Measurements from ENCODE around the gene NTM. TPM values are rescaled to one million over a fixed set of nuclear protein-coding genes. Genes with fewer than 3 reads are reported as not detected.
"Not testable (repeated sequence)": the region's sequence is repeated elsewhere in the genome, so short reads cannot be mapped to it uniquely, and the experiment has no call there.

Gene NTM
- total RNA-seq: 3.4 TPM
- long read RNA-seq, partial matches to known transcripts: 1 of 2 reads
- long read RNA-seq, other reads (novel, unspliced or antisense): 1 of 2 reads

DNA sequence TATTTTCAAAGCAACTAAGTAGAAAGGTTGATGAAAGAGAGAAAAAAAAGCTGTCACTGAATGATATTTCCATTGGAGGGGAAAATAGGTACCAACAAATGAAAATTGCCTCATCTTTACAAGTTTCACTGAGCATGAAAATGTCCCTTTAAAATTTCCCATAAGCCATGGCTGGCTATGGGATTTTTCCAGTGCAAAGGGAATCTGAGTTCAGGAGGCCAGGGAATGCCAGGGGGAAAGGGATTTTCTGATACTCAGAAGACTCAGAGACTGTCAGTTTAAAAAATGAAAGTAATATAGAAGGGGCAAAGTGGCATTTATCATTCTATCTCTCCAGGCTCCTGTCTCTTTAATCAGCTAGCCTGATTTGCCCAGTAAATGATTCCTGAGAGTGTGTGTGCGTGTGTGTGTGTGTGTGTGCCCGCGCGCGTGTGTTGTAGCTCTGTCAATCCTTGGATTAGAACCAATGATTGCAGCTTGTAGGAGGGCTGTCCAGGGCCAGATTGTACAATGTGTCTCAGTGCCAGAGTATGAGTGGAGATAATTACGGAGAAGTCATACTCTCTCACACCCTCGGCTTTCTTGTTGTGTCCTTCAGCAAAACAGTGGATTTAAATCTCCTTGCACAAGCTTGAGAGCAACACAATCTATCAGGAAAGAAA lies at the start of gene NTM:
Gene NTM (plus strand): TSS at position 526 of the 662 bp plus-strand sequence.
- DNase-seq (ENCODE audit: low spot score): no peak
- intact Hi-C loops (cut with DNase I): no loop called here

DNA sequence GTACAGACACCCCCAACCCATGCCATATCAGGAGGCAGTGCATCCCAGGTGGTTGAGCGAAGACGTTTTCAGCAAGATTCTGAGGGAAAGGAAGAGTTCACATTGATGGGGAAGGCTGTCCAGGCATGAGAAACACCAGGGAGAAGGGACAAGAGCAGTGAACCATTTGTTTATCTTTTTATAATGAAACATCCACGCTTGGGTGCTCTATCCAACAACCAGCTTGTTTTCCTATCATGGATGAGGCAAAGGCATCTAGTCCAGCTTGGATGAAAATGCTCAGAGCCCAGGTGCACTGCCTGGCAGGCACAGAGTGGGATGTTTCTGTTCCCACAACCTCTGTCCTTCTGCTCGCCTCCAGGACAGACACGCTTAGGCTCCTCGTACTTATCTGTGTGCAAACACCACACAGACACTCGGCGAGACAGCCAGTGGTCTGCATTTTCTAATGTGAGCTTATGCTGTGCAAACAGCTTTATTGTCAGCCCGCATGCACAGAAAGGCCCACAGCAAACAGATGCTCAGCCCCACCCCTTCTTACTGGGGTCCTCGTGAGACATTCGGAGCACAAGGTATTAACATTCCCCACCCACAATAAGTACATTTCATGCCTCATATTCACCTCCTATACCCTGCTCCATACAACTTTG lies 45.4 kb upstream of the NTM start:
- DNase-seq (ENCODE audit: low spot score): no peak
- intact Hi-C loops (cut with DNase I): no loop called here

- intact Hi-C loops (cut with DNase I): no loop called here
- no peak for DNase-seq (ENCODE audit: low spot score)
These were observed 43.6 kb upstream of the NTM start for GRCh38 chr11:131326829-131327228.

DNA sequence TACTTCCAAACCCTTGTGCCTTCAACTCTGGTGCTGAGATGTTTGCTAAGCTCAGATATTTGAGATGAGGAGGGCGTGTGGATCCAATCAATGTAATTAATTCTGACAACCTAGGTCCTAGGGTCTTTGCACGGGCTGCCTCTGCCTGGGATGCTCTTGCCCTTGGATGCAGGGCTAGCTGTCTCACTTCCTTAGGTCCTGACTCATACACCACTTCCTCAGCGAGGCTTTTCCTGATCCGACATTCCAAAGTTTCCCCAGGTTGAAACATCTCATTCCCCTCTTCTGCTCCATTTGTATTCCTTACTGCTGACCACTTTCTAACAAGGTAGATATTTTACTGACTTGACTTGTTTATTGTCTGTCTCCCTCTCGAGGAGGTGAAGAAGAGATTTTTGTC lies 43.0 kb upstream of the NTM start:
- no peak for DNase-seq (ENCODE audit: low spot score)
- intact Hi-C loops (cut with DNase I): no loop called here

GRCh38 chr11:131328843-131329242 lies 41.6 kb upstream of the NTM start:
- intact Hi-C loops (cut with DNase I): no loop called here

DNA sequence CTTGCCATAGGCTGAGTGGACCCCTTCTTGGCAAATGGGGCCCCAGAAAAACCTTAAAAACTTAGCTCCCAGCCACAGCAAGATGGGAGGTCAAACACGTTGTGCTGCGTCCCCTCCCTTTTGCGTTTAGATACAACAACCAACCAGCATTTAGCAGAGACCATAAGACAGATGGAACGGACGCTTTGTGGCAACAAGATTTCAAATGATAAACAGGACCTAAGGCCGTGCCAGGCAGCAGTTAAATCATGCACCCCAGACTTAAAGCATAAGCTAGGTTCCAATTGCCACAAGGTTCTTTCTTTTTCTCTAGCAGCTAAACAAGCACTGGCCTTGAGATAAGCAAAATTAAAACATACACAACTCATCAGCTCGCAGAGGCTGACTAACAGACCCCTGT lies 39.4 kb upstream of the NTM start:
- intact Hi-C loops (cut with DNase I): no loop called here
- DNase-seq (ENCODE audit: low spot score): no peak

More at GRCh38 chr11:131328843-131329242, 41.6 kb upstream of the NTM start:
- no peak for DNase-seq (ENCODE audit: low spot score)

DNA sequence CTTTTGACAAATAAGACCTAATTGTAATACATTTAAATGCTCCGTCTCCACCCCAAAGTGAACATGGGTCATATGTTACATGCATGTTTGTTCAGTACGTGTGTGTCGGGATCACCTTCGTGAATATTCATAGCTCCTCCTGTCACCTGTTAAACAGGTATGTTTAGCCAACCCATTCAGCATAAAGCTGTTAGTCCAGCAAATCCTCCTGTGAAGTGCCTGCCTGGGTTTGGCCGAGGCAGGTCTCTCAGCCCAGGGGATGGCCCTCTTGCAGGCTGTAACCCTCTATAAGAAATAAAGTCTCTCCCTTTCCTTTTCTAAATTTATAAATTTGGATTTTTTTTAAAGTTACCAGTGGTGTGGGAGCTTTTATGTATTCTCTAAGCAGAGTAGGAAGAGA lies 38.9 kb upstream of the NTM start:
- intact Hi-C loops (cut with DNase I): no loop called here

DNA sequence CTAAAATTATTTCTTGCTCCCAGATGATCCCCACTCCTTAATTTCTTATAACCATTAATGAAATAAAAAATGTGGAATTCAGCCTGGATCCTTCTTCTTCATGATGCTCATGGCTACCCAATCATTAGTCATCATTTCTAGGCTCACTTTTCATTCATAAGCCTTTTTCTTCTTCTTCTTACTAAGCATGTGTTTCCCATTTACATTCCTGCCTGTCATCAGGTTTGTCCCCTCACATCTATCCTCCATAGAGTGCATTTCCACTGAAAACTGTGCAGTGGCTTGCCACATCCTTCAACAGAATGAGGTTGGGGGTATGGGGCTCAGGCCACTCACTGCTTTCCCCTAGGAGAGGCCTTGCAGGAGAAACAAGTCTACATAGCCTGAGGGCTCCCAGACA lies 35.8 kb upstream of the NTM start:
- no peak for DNase-seq (ENCODE audit: low spot score)
- intact Hi-C loops (cut with DNase I): no loop called here

More for the DNA sequence above, 38.9 kb upstream of the NTM start:
- DNase-seq (ENCODE audit: low spot score): no peak

DNA sequence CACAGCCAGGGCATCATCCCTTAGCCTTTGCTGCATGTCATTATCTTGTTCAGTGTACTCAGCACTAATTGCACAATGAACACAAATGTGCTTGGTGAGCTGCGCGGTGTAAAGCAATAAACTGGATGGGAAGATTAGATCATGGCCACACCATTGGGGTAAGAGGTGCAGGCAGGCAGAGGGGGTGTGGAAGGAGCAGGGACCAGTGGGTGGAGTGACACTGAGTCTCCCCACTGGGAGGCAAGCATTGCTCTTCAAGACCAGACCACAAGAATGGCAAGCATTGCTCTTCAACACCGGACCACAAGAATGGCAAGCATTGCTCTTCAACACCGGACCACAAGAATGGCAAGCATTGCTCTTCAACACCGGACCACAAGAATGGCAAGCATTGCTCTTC lies 28.5 kb upstream of the NTM start:
- DNase-seq (ENCODE audit: low spot score); intact Hi-C loops (cut with DNase I): not testable (repeated sequence)

DNA sequence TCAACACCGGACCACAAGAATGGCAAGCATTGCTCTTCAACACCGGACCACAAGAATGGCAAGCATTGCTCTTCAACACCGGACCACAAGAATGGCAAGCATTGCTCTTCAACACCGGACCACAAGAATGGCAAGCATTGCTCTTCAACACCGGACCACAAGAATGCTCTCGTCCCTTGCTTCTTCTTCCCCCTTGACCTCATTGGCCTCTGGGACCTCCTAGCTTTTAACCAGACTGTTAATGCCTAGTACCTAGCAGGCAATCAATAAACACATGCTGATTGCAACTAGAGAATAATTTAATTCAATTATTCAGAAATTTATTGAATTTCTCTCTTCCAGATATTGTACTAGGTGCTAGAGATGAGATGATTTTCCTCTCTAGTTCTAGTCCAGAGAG lies 28.0 kb upstream of the NTM start:
- intact Hi-C loops (cut with DNase I); DNase-seq (ENCODE audit: low spot score): not testable (repeated sequence)

DNA sequence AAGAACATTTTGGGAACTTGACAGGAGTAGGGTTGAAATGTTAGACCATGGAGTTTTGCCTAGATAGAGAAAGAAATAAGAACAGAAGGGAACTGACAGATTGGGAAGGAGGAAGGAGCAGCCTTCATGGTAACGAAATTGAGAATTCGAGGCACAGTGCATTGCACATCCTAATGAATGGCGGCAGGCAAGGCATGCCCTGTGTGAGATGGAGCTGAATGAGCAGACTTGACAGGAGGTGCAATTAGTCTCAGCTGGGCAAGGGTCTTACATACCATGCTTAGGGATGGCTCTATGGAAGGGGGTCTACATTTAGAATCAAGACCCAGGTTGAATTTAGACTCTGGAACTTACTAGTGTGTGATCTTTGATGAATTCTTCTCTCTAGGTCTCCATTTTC lies 25.0 kb upstream of the NTM start:
- intact Hi-C loops (cut with DNase I): no loop called here

GRCh38 chr11:131349368-131350086 lies 20.9 kb upstream of the NTM start:
- intact Hi-C loops (cut with DNase I): no loop called here
- no peak for DNase-seq (ENCODE audit: low spot score)

More for the DNA sequence above, 25.0 kb upstream of the NTM start:
- no peak for DNase-seq (ENCODE audit: low spot score)

GRCh38 chr11:131350872-131351271 lies 19.5 kb upstream of the NTM start:
- no peak for DNase-seq (ENCODE audit: low spot score)
- intact Hi-C loops (cut with DNase I): no loop called here

- DNase-seq (ENCODE audit: low spot score): no peak
- intact Hi-C loops (cut with DNase I): no loop called here
These were observed 18.6 kb upstream of the NTM start for GRCh38 chr11:131351848-131352247.

DNA sequence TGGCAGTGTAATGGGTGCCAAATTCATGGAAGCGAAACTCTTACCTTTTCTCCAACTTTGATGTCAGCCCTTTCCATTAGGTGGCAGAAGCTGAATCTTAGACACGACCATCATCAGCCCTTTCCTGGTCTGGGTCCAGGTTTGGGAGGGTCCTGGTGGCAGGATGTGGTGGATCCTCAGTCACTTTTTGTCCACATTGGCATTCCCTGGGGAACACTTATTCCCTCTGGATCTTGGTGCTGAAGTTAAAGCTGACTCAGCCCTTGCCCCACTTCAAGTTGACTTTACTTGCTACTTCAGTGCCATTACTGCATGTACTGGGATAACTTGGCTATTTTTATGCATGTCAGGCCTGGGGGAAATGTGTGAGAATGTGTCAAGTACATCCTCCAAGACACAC lies 16.6 kb upstream of the NTM start:
- intact Hi-C loops (cut with DNase I): no loop called here
- DNase-seq (ENCODE audit: low spot score): no peak

- DNase-seq (ENCODE audit: low spot score): no peak
- intact Hi-C loops (cut with DNase I): no loop called here
These were observed 16.1 kb upstream of the NTM start for GRCh38 chr11:131354251-131354701.

DNA sequence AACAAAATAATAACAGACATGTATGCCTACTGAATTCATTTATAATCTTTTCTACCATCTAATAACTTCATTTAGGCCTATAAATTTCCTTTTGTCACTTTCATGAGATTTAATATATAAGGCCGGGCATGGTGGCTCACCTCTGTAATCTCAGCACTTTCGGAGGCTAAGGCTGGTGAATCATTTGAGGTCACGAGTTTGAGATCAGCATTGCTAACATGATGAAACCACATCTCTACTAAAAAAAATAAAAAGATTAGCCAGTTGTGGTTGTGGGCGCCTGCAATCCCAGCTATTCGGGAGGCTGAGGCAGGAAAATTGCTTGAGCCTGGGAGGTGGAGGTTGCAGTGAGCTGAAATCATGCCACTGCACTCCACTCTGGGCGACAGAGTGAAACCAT lies 14.2 kb upstream of the NTM start:
- DNase-seq (ENCODE audit: low spot score): no peak
- intact Hi-C loops (cut with DNase I): no loop called here

DNA sequence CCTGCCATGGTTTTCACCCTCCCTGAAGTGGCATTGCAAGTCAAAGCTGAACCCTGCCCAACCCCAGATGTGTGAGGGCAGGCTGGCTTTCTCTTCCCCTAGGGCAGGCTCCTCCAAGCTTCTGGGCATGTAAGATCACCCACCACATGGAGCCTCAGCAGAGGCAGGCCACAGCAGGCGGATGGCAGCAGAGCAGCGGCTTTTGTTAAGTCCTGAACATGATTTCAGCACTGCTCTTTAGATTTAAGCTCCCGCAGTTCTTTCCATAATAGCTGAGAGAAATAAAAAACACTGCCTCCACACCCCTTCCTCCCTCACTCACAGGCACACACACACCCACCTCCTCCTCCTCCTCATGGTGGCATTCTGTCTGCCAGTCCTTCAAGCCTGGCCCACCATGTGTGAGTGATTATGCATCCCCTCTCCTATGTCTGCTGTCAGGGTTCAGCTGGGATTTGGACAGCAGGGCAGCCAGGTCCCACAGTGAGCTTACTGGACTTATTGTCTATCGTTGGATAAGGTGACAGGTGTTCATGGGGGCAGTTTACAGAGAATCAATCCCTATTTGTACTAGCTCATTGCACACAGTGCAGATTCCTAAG lies 5.0 kb upstream of the NTM start:
- no peak for DNase-seq (ENCODE audit: low spot score)
- intact Hi-C loops (cut with DNase I): no loop called here

GRCh38 chr11:131370901-131371790 lies 731 bp downstream of the NTM start:
- no peak for DNase-seq (ENCODE audit: low spot score)
- intact Hi-C loops (cut with DNase I): no loop called here
